Heart left ventricle (tissue), 13 donors: ENCODE results near the gene GALNT13.

ENCODE experiments used
- CTCF ChIP-seq, 12 donors: fragments of 200-600 bp; sonication (generic) in 4 of 12; IDR thresholded peaks; one replicate each; pipeline versions ENCODE4 v1.5.0 to v1.8.0; 2018 to 2022; ENCODE audit warnings: antibody characterized with exemption in 12 of 12, mild to moderate bottlenecking in 5 of 12
- POLR2A ChIP-seq, 2 donors: fragments of 450-650 bp; IDR thresholded peaks; one replicate each; pipeline ENCODE4 v1.6.1; 2017; ENCODE audit warnings: antibody characterized with exemption in 2 of 2, mild to moderate bottlenecking in 2 of 2, moderate library complexity in 2 of 2
- donor health status: ischemic (EF 13 %, LVEDD 7.1; RV severe dilation, severe dysfunction).
- donor health status: DM: no; HTN: yes; CAD: no.
- donor health status: DM: no; HTN: no; CAD: no.
- donor health status: ischemic (EF 25% LVEDD 6.9; RV normal size, moderate dysfunction).
- donor health status: ischemic (EF 25% LVEDD 5.7; RV mildly dilated, moderate dysfunction).
- donor health status: ischemic (EF 35%, LVEDD 5.7; RV mildly dilated, moderate dysfunction).
- donor health status: nonischemic (EF 11% LVEDD 7.7; RV severe dilation, severe dysfunction).
- donor health status: DM: yes; HTN: yes; CAD: no.
- donor health status: PGD.
- donor health status: ischemic (EF 29% LVEDD 5.4; RV normal size, mild dysfunction).
- donor health status: nonischemic (EF 23%, LVEDD 6.1; RV moderate dilation, normal function).

- TF ChIP-seq CTCF (IDR thresholded peaks at IDR 0.05): no peak
- TF ChIP-seq POLR2A (IDR thresholded peaks at IDR 0.05): no peak
Measured at GRCh38 chr2:154489266-154489858, 617.6 kb downstream of the GALNT13 start.
